ENCODE measurements around the gene VIT. TPM values are rescaled to one million over a fixed set of nuclear protein-coding genes. Genes with fewer than 3 reads are reported as not detected.

VIT gene
- total RNA-seq, 1 donor from 2014 or later, result 4.2 TPM

DNA sequence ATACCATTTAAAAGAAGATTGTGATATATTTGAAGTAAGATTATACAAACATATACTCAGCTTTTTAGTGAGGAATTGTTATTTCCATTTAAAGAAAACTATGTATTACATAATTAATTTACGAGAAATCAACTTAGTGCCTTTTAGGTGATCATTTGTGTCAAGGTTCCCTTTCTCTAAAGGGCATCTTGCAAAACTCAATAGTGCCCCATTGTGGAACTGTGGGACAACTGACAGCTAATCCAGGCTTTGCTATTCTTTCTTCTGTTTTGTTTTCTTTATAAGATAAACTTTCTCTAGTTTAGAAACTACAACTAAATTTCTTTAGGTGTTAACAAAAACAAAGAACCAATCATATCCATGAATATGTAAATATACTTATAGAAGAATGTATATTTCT is 24.3 kb upstream of the VIT start:
- DNase-seq (no peak), ATAC-seq (no peak)
- Histone ChIP-seq H3K4me1 (no peaks in the 10 kb centered on the region), H3K9me3 (no peaks in the 10 kb centered on the region), H3K27me3 (ENCODE audit: low read depth) (no peaks in the 10 kb centered on the region), H3K36me3 (no peaks in the 10 kb centered on the region), H3K4me3 (no peak overlapping the region), H3K27ac (no peak overlapping the region)
- TF ChIP-seq, protein P1, sequence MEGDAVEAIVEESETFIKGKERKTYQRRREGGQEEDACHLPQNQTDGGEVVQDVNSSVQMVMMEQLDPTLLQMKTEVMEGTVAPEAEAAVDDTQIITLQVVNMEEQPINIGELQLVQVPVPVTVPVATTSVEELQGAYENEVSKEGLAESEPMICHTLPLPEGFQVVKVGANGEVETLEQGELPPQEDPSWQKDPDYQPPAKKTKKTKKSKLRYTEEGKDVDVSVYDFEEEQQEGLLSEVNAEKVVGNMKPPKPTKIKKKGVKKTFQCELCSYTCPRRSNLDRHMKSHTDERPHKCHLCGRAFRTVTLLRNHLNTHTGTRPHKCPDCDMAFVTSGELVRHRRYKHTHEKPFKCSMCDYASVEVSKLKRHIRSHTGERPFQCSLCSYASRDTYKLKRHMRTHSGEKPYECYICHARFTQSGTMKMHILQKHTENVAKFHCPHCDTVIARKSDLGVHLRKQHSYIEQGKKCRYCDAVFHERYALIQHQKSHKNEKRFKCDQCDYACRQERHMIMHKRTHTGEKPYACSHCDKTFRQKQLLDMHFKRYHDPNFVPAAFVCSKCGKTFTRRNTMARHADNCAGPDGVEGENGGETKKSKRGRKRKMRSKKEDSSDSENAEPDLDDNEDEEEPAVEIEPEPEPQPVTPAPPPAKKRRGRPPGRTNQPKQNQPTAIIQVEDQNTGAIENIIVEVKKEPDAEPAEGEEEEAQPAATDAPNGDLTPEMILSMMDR (IDR thresholded peaks at IDR 0.05), result peak; percentile 26
- intact Hi-C loops (cut with DNase I), result no loop called here

DNA sequence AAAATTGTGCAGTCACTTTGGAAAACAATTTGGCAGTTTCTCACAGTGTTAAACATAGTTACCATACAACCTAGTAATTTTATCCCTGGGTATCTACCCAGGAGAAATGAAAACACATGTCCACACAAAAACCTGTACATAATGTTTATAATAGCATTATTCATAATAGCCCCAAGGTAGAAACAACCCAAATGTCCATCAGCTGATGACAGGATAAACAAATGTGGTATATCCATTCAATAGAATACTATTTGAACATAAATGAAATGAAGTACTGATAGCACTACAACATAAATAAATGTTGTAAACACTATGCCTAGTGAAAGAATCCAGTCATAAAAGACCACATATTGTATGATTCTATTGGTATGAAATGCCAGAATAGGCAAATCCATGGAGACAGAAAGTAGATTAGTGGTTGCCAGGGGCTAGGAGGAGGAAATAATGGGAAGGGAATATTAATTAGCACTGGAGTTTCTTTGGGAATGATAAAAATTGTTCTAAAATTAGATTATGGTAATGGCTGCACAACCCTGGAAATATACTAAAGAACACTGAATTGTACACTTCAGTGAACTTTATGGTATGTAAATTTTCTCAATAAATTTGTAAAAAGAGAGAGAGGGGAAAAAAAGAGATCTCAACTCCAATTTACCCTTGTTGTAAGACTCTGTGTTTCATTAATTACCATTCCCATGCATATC is 20.8 kb upstream of the VIT start:
- H3K36me3 ChIP-seq, result no peaks in the 10 kb centered on the region
- TF ChIP-seq, protein P1 (IDR thresholded peaks at IDR 0.05), result no peak
- H3K9me3 ChIP-seq, result no peaks in the 10 kb centered on the region
- DNase-seq (no peak), ATAC-seq (no peak)
- no peak overlapping the region for H3K27ac ChIP-seq
- intact Hi-C loops (cut with DNase I), result no loop called here
- H3K27me3 ChIP-seq (ENCODE audit: low read depth), result no peaks in the 10 kb centered on the region
- H3K4me1 ChIP-seq, result peaks cover 5% of the 10 kb centered on the region
- no peak overlapping the region for H3K4me3 ChIP-seq

DNA sequence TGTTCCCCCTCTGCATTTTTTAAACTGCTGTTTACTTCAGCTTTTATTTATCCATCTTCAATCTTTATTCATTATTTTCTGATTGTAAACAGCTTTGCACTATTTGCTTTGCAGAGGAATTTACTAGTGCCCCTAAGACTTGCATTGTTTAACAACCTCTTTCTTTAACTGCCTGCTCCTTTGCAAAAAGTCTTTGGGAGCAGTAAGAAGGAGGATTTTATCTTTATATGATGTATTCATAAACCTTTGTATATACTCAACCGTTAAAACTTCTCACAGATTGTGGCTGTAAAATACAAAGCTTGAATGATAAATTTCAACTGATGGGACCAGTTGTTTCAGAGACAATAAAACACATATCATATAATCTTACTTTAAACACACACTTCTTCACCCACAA is 20.1 kb upstream of the VIT start:
- intact Hi-C loops (cut with DNase I), result no loop called here
- H3K27ac ChIP-seq, result no peak overlapping the region
- DNase-seq, result no peak
- no peak overlapping the region for H3K4me3 ChIP-seq
- TF ChIP-seq, protein P1 (IDR thresholded peaks at IDR 0.05), result no peak
- no peaks in the 10 kb centered on the region for H3K27me3 ChIP-seq (ENCODE audit: low read depth)
- no peaks in the 10 kb centered on the region for H3K36me3 ChIP-seq
- no peaks in the 10 kb centered on the region for H3K9me3 ChIP-seq
- ATAC-seq, result no peak
- peaks cover 5% of the 10 kb centered on the region for H3K4me1 ChIP-seq

DNA sequence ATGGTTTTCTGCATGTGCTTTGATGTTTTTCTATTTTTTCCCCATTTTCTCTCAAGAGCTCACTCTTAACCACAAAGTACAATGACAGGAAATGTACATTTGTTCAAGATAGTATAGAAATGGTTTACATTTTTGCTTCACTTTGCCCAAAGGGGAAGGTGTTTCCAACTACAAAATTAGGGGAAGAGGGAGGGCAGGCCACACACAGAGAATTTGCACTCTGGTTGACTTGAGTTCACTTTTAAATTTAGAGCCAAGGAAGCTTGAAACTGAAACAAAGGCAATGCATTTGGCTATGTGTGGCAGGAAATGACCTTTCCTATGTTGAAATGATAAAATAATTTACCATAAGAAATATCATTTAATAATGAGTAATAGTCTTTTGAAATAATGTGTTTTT is 19.1 kb upstream of the VIT start:
- H3K27me3 ChIP-seq (ENCODE audit: low read depth), result no peaks in the 10 kb centered on the region

DNA sequence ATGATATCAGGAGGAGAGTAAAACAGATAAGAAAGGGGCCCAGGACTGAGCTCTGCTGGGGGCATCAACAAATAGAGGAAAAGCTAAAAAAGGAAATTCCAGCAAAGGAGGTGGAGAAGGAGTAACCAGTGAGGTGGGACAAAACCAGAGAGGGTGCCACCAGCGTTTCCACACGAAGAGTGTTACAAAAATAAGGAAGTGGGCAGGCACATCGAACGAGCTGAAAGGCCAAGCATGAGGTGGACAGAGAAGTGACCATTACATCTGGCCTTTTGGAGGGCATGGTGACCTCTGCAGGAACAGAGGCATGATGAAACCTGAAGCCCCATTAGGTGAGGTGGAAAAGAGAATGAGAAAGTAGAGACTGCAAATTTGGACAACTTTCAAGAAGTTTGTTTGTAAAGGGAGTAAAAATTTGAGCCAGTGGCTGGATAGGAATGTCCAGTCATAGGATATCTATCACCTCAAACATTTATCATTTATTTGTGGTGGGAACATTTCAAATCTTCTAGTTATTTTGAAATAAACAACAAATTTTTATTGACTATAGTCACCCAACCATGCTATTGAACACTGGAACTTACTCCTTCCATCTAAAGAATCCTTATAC is 18.4 kb upstream of the VIT start:
- Histone ChIP-seq H3K27ac (no peak overlapping the region), H3K4me3 (no peak overlapping the region), H3K9me3 (no peaks in the 10 kb centered on the region), H3K27me3 (ENCODE audit: low read depth) (no peaks in the 10 kb centered on the region), H3K4me1 (peaks cover 5% of the 10 kb centered on the region), H3K36me3 (no peaks in the 10 kb centered on the region)
- ATAC-seq (peak in 1 of 2 donors; percentile 25), DNase-seq (no peak)
- intact Hi-C loops (cut with DNase I), result no loop called here
- TF ChIP-seq, protein P1 (IDR thresholded peaks at IDR 0.05), result no peak

More for the DNA sequence above, 19.1 kb upstream of the VIT start:
- TF ChIP-seq, protein P1 (IDR thresholded peaks at IDR 0.05), result no peak
- H3K36me3 ChIP-seq, result no peaks in the 10 kb centered on the region
- H3K4me3 ChIP-seq, result no peak overlapping the region
- DNase-seq (no peak), ATAC-seq (no peak)
- no peaks in the 10 kb centered on the region for H3K9me3 ChIP-seq
- H3K4me1 ChIP-seq, result peaks cover 5% of the 10 kb centered on the region
- intact Hi-C loops (cut with DNase I), result no loop called here
- no peak overlapping the region for H3K27ac ChIP-seq
